Activated CD4-positive, alpha-beta T cell treated with anti-CD3 and anti-CD28 coated beads for 36 hours (primary cell): ENCODE measurements around the gene RAD51. TPM values are rescaled to one million over a fixed set of nuclear protein-coding genes. Genes with fewer than 3 reads are reported as not detected.

ENCODE experiments used
- ATAC-seq: fragments of 200-7000 bp; cut with Tn5 transposase; one replicate; pipeline ENCODE4 v1.10.0; 2021; ENCODE audit warnings: mild to moderate bottlenecking, moderate library complexity
- CTCF ChIA-PET: fragments of 350-600 bp; sonication (Branson Sonifier 250); formaldehyde crosslinking; loops from one replicate; lab custom pipeline; 2021; ENCODE audit warnings: antibody characterized with exemption; lab: Charles Lee
- POLR2A ChIA-PET: fragments of 350-600 bp; sonication (Branson Sonifier 250); formaldehyde crosslinking; loops from one replicate; lab custom pipeline; 2021; ENCODE audit warnings: antibody characterized with exemption, inconsistent platforms; lab: Charles Lee
- DNase-seq: peaks from one replicate; pipeline ENCODE4 v3.0.0-alpha.2; 2020
- H3K27ac Mint-ChIP-seq: one replicate; pipeline ENCODE4 v1.8.0; 2021; ENCODE audit warnings: mixed read lengths
- H3K27me3 Mint-ChIP-seq: one replicate; pipeline ENCODE4 v1.8.0; 2021; ENCODE audit warnings: mixed read lengths
- H3K36me3 Mint-ChIP-seq: one replicate; pipeline ENCODE4 v1.8.0; 2021; ENCODE audit warnings: low read depth, mixed read lengths
- H3K4me1 Mint-ChIP-seq: one replicate; pipeline ENCODE4 v1.8.0; 2021; ENCODE audit warnings: mixed read lengths
- H3K4me3 Mint-ChIP-seq: one replicate; pipeline ENCODE4 v1.8.0; 2021; ENCODE audit warnings: mild to moderate bottlenecking, moderate library complexity, mixed read lengths
- H3K9me3 Mint-ChIP-seq: one replicate; pipeline ENCODE4 v1.8.0; 2021; ENCODE audit warnings: low read depth, mixed read lengths
- intact Hi-C, 2 experiments: fragments of 100-400 bp; cut with DNase I in 1 of 2; cut with micrococcal nuclease in 1 of 2; formaldehyde crosslinking; loops; one replicate each; pipeline versions ENCODE4 v1.14.2 to v1.15.1; 2022 to 2024; cut with DNase I, micrococcal nuclease
- total RNA-seq, 2 experiments: library from RNA; stranded (reverse); gene quantifications; one replicate each; pipeline ENCODE4 v1.2.3, GENCODE V29; 2021

The RAD51 gene
- total RNA-seq, 2 experiments from 2014 or later: 73.5 to 75.3 TPM

GRCh38 chr15:40743921-40744814 lies 49.2 kb downstream of the RAD51 start:
- H3K27ac Mint-ChIP-seq: peak overlapping the region; percentile 71
- ATAC-seq (peak; percentile 93), DNase-seq (peak; percentile 82)
- ChIA-PET CTCF (interaction anchor here (0.6 to 2.6 kb wide), 15 partner anchors 9 to 160 kb away, joined by 3 to 10 read pairs (median 4); partner anchors contain the start of genes RAD51 and VPS18), POLR2A (interaction anchor here (0.5 to 1.9 kb wide), 6 partner anchors 12 to 1186 kb away, joined by 3 to 8 read pairs (median 4); partner anchors contain the start of genes DNAJC17, RAD51 and ZFYVE19)
- H3K4me1 Mint-ChIP-seq: peaks cover 25% of the 10 kb centered on the region
- H3K9me3 Mint-ChIP-seq: no peaks in the 10 kb centered on the region
- no peaks in the 10 kb centered on the region for H3K27me3 Mint-ChIP-seq
- peak overlapping the region; percentile 4 for H3K4me3 Mint-ChIP-seq
- intact Hi-C loops: loop anchor here (1.0 to 10.0 kb wide), 4 partner anchors 11 to 151 kb away; partner anchors contain the start of genes RAD51 (in 1 of the 2), RMDN3 (in 1 of the 2) and VPS18 (in 1 of the 2)
- peaks cover 32% of the 10 kb centered on the region for H3K36me3 Mint-ChIP-seq

GRCh38 chr15:40744815-40745152 lies 49.8 kb downstream of the RAD51 start:
- no peaks in the 10 kb centered on the region for H3K27me3 Mint-ChIP-seq

GRCh38 chr15:40746916-40747418 lies 52.0 kb downstream of the RAD51 start:
- Mint-ChIP-seq H3K27me3 (no peaks in the 10 kb centered on the region), H3K9me3 (no peaks in the 10 kb centered on the region), H3K4me1 (peaks cover 30% of the 10 kb centered on the region), H3K36me3 (peaks cover 45% of the 10 kb centered on the region), H3K27ac (peak overlapping the region; percentile 13), H3K4me3 (no peak overlapping the region)
- CTCF ChIA-PET: interaction anchor here (0.6 to 2.3 kb wide), 5 partner anchors 11 to 125 kb away, joined by 3 to 5 read pairs (median 3); no protein-coding TSS in a partner anchor
- POLR2A ChIA-PET: no interaction called here
- ATAC-seq (no peak), DNase-seq (no peak)
- intact Hi-C loops: loop anchor here (1.0 to 10.0 kb wide), 3 partner anchors 35 to 148 kb away; partner anchors contain the start of gene VPS18 (in 1 of the 2)

More at GRCh38 chr15:40744815-40745152, 49.8 kb downstream of the RAD51 start:
- no peak for ATAC-seq
- no peak overlapping the region for H3K4me3 Mint-ChIP-seq
- ChIA-PET CTCF (interaction anchor here (0.6 to 2.6 kb wide), 10 partner anchors 9 to 159 kb away, joined by 3 to 10 read pairs (median 6); partner anchors contain the start of genes RAD51 and VPS18), POLR2A (interaction anchor here (0.6 to 1.9 kb wide), 2 partner anchors 18 to 21 kb away, joined by 5 to 8 read pairs; no protein-coding TSS in a partner anchor)
- intact Hi-C loops: loop anchor here (1.0 to 10.0 kb wide), 4 partner anchors 11 to 150 kb away; partner anchors contain the start of genes RAD51 (in 1 of the 2), RMDN3 (in 1 of the 2) and VPS18 (in 1 of the 2)
- peaks cover 37% of the 10 kb centered on the region for H3K36me3 Mint-ChIP-seq
- no peak overlapping the region for H3K27ac Mint-ChIP-seq
- peaks cover 25% of the 10 kb centered on the region for H3K4me1 Mint-ChIP-seq
- H3K9me3 Mint-ChIP-seq: no peaks in the 10 kb centered on the region
- no peak for DNase-seq

- ChIA-PET CTCF (interaction anchor here (1.1 to 2.3 kb wide), 3 partner anchors 34 to 124 kb away, joined by 3 to 5 read pairs (median 3); no protein-coding TSS in a partner anchor), POLR2A (no interaction called here)
- H3K27me3 Mint-ChIP-seq: no peaks in the 10 kb centered on the region
- DNase-seq (no peak), ATAC-seq (no peak)
- peaks cover 45% of the 10 kb centered on the region for H3K36me3 Mint-ChIP-seq
- H3K9me3 Mint-ChIP-seq: no peaks in the 10 kb centered on the region
- H3K27ac Mint-ChIP-seq: no peak overlapping the region
- no peak overlapping the region for H3K4me3 Mint-ChIP-seq
- intact Hi-C loops: loop anchor here in 1 of 2 experiments (2.0 to 10.0 kb wide), 2 partner anchors 35 to 147 kb away; partner anchors contain the start of gene VPS18
- H3K4me1 Mint-ChIP-seq: peaks cover 37% of the 10 kb centered on the region
Measured at GRCh38 chr15:40747685-40748631, 53.0 kb downstream of the RAD51 start.

GRCh38 chr15:40749151-40749630 lies 54.2 kb downstream of the RAD51 start:
- DNase-seq: no peak
- peaks cover 45% of the 10 kb centered on the region for H3K36me3 Mint-ChIP-seq
- no peaks in the 10 kb centered on the region for H3K27me3 Mint-ChIP-seq
- POLR2A ChIA-PET: no interaction called here
- CTCF ChIA-PET: interaction anchor here (0.6 kb wide), 1 partner anchor 490 kb away, joined by 3 read pairs; no protein-coding TSS in a partner anchor
- H3K4me3 Mint-ChIP-seq: no peak overlapping the region
- H3K27ac Mint-ChIP-seq: no peak overlapping the region
- no peak for ATAC-seq
- no peaks in the 10 kb centered on the region for H3K9me3 Mint-ChIP-seq
- H3K4me1 Mint-ChIP-seq: peaks cover 38% of the 10 kb centered on the region
- intact Hi-C loops: loop anchor here in 1 of 2 experiments (10.0 kb wide), 1 partner anchor 146 kb away; the partner anchor contains the start of gene VPS18

- ChIA-PET POLR2A (no interaction called here), CTCF (interaction anchor here (1.3 to 1.7 kb wide), 2 partner anchors 20 to 32 kb away, joined by 4 read pairs; no protein-coding TSS in a partner anchor)
- intact Hi-C loops: no loop called here
- Mint-ChIP-seq H3K27me3 (no peaks in the 10 kb centered on the region), H3K4me3 (no peak overlapping the region), H3K4me1 (peaks cover 30% of the 10 kb centered on the region), H3K36me3 (peaks cover 39% of the 10 kb centered on the region), H3K27ac (no peak overlapping the region), H3K9me3 (no peaks in the 10 kb centered on the region)
- ATAC-seq: no peak
- no peak for DNase-seq
Measured at GRCh38 chr15:40750885-40751284, 55.9 kb downstream of the RAD51 start.

- Mint-ChIP-seq H3K27me3 (no peaks in the 10 kb centered on the region), H3K4me3 (no peak overlapping the region), H3K4me1 (peaks cover 29% of the 10 kb centered on the region), H3K9me3 (no peaks in the 10 kb centered on the region), H3K27ac (no peak overlapping the region), H3K36me3 (peaks cover 39% of the 10 kb centered on the region)
- intact Hi-C loops: no loop called here
- no peak for DNase-seq
- CTCF ChIA-PET: interaction anchor here (0.6 to 1.7 kb wide), 4 partner anchors 13 to 1829 kb away, joined by 3 to 5 read pairs (median 4); no protein-coding TSS in a partner anchor
- POLR2A ChIA-PET: no interaction called here
- no peak for ATAC-seq
Measured at GRCh38 chr15:40751745-40752144, 56.8 kb downstream of the RAD51 start.

- POLR2A ChIA-PET: no interaction called here
- peak overlapping the region; percentile 91 for H3K4me3 Mint-ChIP-seq
- ATAC-seq (peak; percentile 2), DNase-seq (peak; percentile 39)
- H3K27me3 Mint-ChIP-seq: no peaks in the 10 kb centered on the region
- peaks cover 26% of the 10 kb centered on the region for H3K36me3 Mint-ChIP-seq
- H3K4me1 Mint-ChIP-seq: peaks cover 27% of the 10 kb centered on the region
- H3K27ac Mint-ChIP-seq: peak overlapping the region; percentile 82
- intact Hi-C loops: loop anchor here in 1 of 2 experiments (1.0 to 2.0 kb wide), 4 partner anchors 32 to 663 kb away; partner anchors contain the start of genes CHP1, EXD1, INO80 and RTF1
- no peaks in the 10 kb centered on the region for H3K9me3 Mint-ChIP-seq
- CTCF ChIA-PET: interaction anchor here (1.3 kb wide), 1 partner anchor 10 kb away, joined by 3 read pairs; the partner anchor contains the start of gene GCHFR
Measured at GRCh38 chr15:40754574-40754882, 59.6 kb downstream of the RAD51 start.

GRCh38 chr15:40754883-40755811 lies 60.2 kb downstream of the RAD51 start, which contains the start of gene RMDN3:
TSS of gene RMDN3 (minus strand) at chr15:40755254. CDS start at chr15:40754783, 471 bp downstream.
- Mint-ChIP-seq H3K36me3 (peaks cover 24% of the 10 kb centered on the region), H3K27me3 (no peaks in the 10 kb centered on the region), H3K27ac (peak within 1 kb of the TSS; percentile 99), H3K9me3 (no peaks in the 10 kb centered on the region), H3K4me3 (peak within 1 kb of the TSS; percentile 91), H3K4me1 (peaks cover 27% of the 10 kb centered on the region)
- ATAC-seq (peak; percentile 92), DNase-seq (peak; percentile 97)
- CTCF ChIA-PET: interaction anchor here (1.3 kb wide), 1 partner anchor 9 kb away, joined by 3 read pairs; the partner anchor contains the start of gene GCHFR
- intact Hi-C loops: loop anchor here (1.0 to 5.0 kb wide), 18 partner anchors 8 to 662 kb away; partner anchors contain the start of genes DNAJC17 (in 2 of the 2), ZFYVE19 (in 2 of the 2), BAHD1 (in 1 of the 2) and CCDC32 (in 1 of the 2)
- POLR2A ChIA-PET: no interaction called here
